Keratinocyte (primary cell): ENCODE data around the gene R3HDM4. TPM values are rescaled to one million over a fixed set of nuclear protein-coding genes. Genes with fewer than 3 reads are reported as not detected.

Experiments used
- DNase-seq: peaks from one replicate; pipeline ENCODE4 v3.0.0-alpha.2; 2011; ENCODE audit warnings: low read depth, missing footprints, low spot score
- FAIRE-seq: peaks from 2 replicates; lab custom pipeline; 2011; peaks lifted over from hg19 to GRCh38; lab: Jason Lieb, UNC
- H2AFZ ChIP-seq: 2 replicates; pipeline ENCODE4 v1.6.0; 2012; ENCODE audit warnings: low read length, control low read depth, inconsistent platforms; ENCODE audit not compliant: control insufficient read depth
- H3K27ac ChIP-seq: 2 replicates; pipeline ENCODE4 v1.5.1; 2011; ENCODE audit warnings: low read length; ENCODE audit not compliant: control insufficient read depth, insufficient read depth
- H3K27me3 ChIP-seq: 3 replicates; pipeline ENCODE4 v1.6.0; 2011; ENCODE audit warnings: low read length; ENCODE audit not compliant: control insufficient read depth, insufficient read depth; ENCODE audit errors: extremely low read depth
- H3K36me3 ChIP-seq, 2 experiments: 2 replicates in 1 of 2; 3 replicates in 1 of 2; pipeline ENCODE4 v1.5.1; 2011; ENCODE audit warnings: low read length in 2 of 2, mild to moderate bottlenecking in 1 of 2; ENCODE audit not compliant: control insufficient read depth in 2 of 2, insufficient read depth in 2 of 2; ENCODE audit errors: extremely low read depth in 1 of 2
- H3K4me1 ChIP-seq: 3 replicates; pipeline ENCODE4 v1.5.1; 2011; ENCODE audit warnings: low read length; ENCODE audit not compliant: control insufficient read depth, insufficient read depth; ENCODE audit errors: extremely low read depth
- H3K4me2 ChIP-seq: 3 replicates; pipeline ENCODE4 v1.6.0; 2011; ENCODE audit warnings: low read depth, low read length; ENCODE audit not compliant: control insufficient read depth, insufficient read depth; ENCODE audit errors: extremely low read depth
- H3K4me3 ChIP-seq, 3 experiments: fragments of 200-600 bp in 1 of 3; sonication (generic) in 1 of 3; 2 replicates in 2 of 3; 3 replicates in 1 of 3; pipeline ENCODE4 v1.5.1; 2011 to 2016; ENCODE audit warnings: low read length in 3 of 3, mild to moderate bottlenecking in 3 of 3, control low read depth in 2 of 3, inconsistent platforms in 1 of 3, low read depth in 1 of 3, mixed read lengths in 1 of 3, mixed run types in 1 of 3, moderate library complexity in 1 of 3; ENCODE audit not compliant: control insufficient read depth in 2 of 3, insufficient read depth in 2 of 3; ENCODE audit errors: extremely low read depth in 1 of 3
- H3K79me2 ChIP-seq: 2 replicates; pipeline ENCODE4 v1.6.0; 2012; ENCODE audit warnings: low read length; ENCODE audit not compliant: control insufficient read depth, insufficient read depth
- H3K9ac ChIP-seq: 3 replicates; pipeline ENCODE4 v1.6.0; 2011; ENCODE audit warnings: low read length; ENCODE audit not compliant: control insufficient read depth, insufficient read depth; ENCODE audit errors: extremely low read depth
- H3K9me1 ChIP-seq: 3 replicates; pipeline ENCODE4 v1.6.0; 2011; ENCODE audit warnings: low read length; ENCODE audit not compliant: control insufficient read depth, insufficient read depth; ENCODE audit errors: extremely low read depth
- H3K9me3 ChIP-seq: 2 replicates; pipeline ENCODE4 v1.5.1; 2012; ENCODE audit warnings: low read depth, low read length; ENCODE audit not compliant: control insufficient read depth
- H4K20me1 ChIP-seq: 3 replicates; pipeline ENCODE4 v1.6.0; 2011; ENCODE audit warnings: low read length; ENCODE audit not compliant: control insufficient read depth, insufficient read depth; ENCODE audit errors: extremely low read depth
- EZH2 ChIP-seq: IDR thresholded peaks from one replicate; pipeline ENCODE4 v1.6.1; 2012; ENCODE audit warnings: inconsistent platforms, mild to moderate bottlenecking, low read length, moderate library complexity
- dilution Hi-C: fragments of 300-500 bp; cut with MboI; formaldehyde crosslinking; loops from one replicate; pipeline ENCODE4 v1.7.0; 2020; ENCODE audit warnings: low sequenced_read_pairs; ENCODE audit not compliant: extremely low pct_ligation_motif_present
- polyA plus RNA-seq, 5 experiments: library from polyadenylated mRNA; depleted of rRNA in 3 of 5; stranded (reverse) in 3 of 5; stranded (forward) in 1 of 5; unstranded in 1 of 5; fragments of >200 nt; gene quantifications; 1 replicate in 1 of 5; 2 replicates in 3 of 5; 3 replicates in 1 of 5; pipeline versions ENCODE4 v1.2.1 to v1.2.3, GENCODE V29; 2011 to 2012; ENCODE audit warnings: missing spikeins in 2 of 5, low read depth in 1 of 5, low replicate concordance in 1 of 5
- TF ChIP-seq, protein P1 (sequence below), 3 experiments: IDR thresholded peaks in 1 of 3; conservative IDR thresholded peaks in 1 of 3; optimal IDR thresholded peaks in 1 of 3; 2 replicates in 2 of 3; 3 replicates in 1 of 3; pipeline versions ENCODE3 to v1.5.1; 2011; ENCODE audit warnings: low read length in 3 of 3, mild to moderate bottlenecking in 3 of 3, moderate library complexity in 2 of 3, control low read depth in 1 of 3, inconsistent platforms in 1 of 3; ENCODE audit not compliant: insufficient read depth in 2 of 3; ENCODE audit errors: extremely low read depth in 1 of 3

Gene R3HDM4
- polyA plus RNA-seq, 1 donor (not counting 4 experiments of a cell fraction or from before 2014, with no cell fraction given) = 33.5 TPM

DNA sequence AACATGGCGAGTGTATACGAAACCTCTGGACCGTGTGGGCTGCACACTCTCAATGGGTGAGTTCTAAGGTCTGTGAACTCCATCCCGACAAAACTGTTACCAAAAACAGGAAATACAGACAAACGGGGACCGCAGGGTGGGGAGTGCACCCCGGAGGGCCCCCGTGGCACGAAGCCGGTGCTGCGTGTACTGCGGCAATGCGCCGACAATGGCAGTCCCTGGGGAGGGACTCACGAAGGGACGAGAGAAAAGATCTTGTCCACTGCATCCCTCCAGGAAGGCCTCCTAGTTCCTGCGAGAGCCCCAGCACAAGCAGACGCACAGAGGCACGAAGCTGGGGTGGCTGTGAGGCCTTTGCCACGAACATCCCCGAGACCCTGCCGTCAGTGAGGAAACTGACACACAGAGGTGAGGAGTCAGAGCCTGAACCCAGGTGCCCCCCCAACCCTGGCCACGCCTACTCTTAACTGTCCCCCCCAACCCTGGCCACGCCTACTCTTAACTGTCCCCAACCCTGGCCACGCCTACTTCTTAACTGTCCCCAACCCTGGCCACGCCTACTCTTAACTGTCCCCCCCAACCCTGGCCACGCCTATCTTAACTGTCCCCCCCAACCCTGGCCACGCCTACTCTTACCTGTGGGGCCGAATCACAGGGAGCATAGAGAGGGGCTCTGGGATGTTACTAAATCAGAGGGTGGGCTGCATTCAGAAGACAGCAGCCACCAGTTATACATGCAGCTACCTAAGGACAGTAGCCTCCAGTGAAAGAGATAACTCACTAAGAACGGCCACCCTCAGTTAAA lies 24.2 kb downstream of the R3HDM4 start:
- H3K4me2 ChIP-seq = no peak overlapping the region
- no peaks in the 10 kb centered on the region for H3K27me3 ChIP-seq
- no peak overlapping the region for H3K9ac ChIP-seq
- peaks cover 9 to 10% of the 10 kb centered on the region in 2 experiments for H3K36me3 ChIP-seq
- H2AFZ ChIP-seq = no peak overlapping the region
- FAIRE-seq = no peak
- no peaks in the 10 kb centered on the region for H4K20me1 ChIP-seq
- H3K4me1 ChIP-seq = peaks cover 2% of the 10 kb centered on the region
- TF ChIP-seq, protein P1, sequence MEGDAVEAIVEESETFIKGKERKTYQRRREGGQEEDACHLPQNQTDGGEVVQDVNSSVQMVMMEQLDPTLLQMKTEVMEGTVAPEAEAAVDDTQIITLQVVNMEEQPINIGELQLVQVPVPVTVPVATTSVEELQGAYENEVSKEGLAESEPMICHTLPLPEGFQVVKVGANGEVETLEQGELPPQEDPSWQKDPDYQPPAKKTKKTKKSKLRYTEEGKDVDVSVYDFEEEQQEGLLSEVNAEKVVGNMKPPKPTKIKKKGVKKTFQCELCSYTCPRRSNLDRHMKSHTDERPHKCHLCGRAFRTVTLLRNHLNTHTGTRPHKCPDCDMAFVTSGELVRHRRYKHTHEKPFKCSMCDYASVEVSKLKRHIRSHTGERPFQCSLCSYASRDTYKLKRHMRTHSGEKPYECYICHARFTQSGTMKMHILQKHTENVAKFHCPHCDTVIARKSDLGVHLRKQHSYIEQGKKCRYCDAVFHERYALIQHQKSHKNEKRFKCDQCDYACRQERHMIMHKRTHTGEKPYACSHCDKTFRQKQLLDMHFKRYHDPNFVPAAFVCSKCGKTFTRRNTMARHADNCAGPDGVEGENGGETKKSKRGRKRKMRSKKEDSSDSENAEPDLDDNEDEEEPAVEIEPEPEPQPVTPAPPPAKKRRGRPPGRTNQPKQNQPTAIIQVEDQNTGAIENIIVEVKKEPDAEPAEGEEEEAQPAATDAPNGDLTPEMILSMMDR (optimal IDR thresholded peaks at IDR 0.05 in 1 of 3, IDR thresholded peaks at IDR 0.05 in 1 of 3, conservative IDR thresholded peaks at IDR 0.05 in 1 of 3; ENCODE audit: extremely low read depth in 1 of 3, insufficient read depth in 2 of 3, low read length in 3 of 3) = no peak
- no peak for TF ChIP-seq EZH2
- H3K9me3 ChIP-seq = no peaks in the 10 kb centered on the region
- DNase-seq = no peak
- H3K27ac ChIP-seq = no peak overlapping the region
- H3K79me2 ChIP-seq = no peaks in the 10 kb centered on the region
- H3K9me1 ChIP-seq = no peaks in the 10 kb centered on the region
- no peak overlapping the region for H3K4me3 ChIP-seq
- dilution Hi-C loops = no loop called here

- no peaks in the 10 kb centered on the region for H3K79me2 ChIP-seq
- peaks cover 2% of the 10 kb centered on the region for H4K20me1 ChIP-seq
- TF ChIP-seq EZH2 = no peak
- TF ChIP-seq, protein P1 (optimal IDR thresholded peaks at IDR 0.05 in 1 of 3, IDR thresholded peaks at IDR 0.05 in 1 of 3, conservative IDR thresholded peaks at IDR 0.05 in 1 of 3; ENCODE audit: extremely low read depth in 1 of 3, insufficient read depth in 2 of 3, low read length in 3 of 3) = no peak
- peaks cover 9 to 13% of the 10 kb centered on the region in 2 experiments for H3K36me3 ChIP-seq
- no peak overlapping the region for H3K27ac ChIP-seq
- H3K4me3 ChIP-seq = no peak overlapping the region
- no peak overlapping the region for H3K9ac ChIP-seq
- H3K9me1 ChIP-seq = no peaks in the 10 kb centered on the region
- H3K27me3 ChIP-seq = no peaks in the 10 kb centered on the region
- FAIRE-seq (no peak), DNase-seq (no peak)
- no peaks in the 10 kb centered on the region for H3K9me3 ChIP-seq
- H2AFZ ChIP-seq = no peak overlapping the region
- dilution Hi-C loops = no loop called here
- peaks cover 6% of the 10 kb centered on the region for H3K4me1 ChIP-seq
- no peak overlapping the region for H3K4me2 ChIP-seq
Observed at GRCh38 chr19:887599-887998, 25.4 kb downstream of the R3HDM4 start.
